NCI-H69 (cell line): Measurements from ENCODE around the gene CTU2.
A peak's percentile ranks its signal among the peaks of the same experiment; 100 is the strongest.

ENCODE experiments used
- DNase-seq: peaks from one replicate; lab custom pipeline; 2025; lab: John Stamatoyannopoulos, UW

The CTU2 gene

DNA sequence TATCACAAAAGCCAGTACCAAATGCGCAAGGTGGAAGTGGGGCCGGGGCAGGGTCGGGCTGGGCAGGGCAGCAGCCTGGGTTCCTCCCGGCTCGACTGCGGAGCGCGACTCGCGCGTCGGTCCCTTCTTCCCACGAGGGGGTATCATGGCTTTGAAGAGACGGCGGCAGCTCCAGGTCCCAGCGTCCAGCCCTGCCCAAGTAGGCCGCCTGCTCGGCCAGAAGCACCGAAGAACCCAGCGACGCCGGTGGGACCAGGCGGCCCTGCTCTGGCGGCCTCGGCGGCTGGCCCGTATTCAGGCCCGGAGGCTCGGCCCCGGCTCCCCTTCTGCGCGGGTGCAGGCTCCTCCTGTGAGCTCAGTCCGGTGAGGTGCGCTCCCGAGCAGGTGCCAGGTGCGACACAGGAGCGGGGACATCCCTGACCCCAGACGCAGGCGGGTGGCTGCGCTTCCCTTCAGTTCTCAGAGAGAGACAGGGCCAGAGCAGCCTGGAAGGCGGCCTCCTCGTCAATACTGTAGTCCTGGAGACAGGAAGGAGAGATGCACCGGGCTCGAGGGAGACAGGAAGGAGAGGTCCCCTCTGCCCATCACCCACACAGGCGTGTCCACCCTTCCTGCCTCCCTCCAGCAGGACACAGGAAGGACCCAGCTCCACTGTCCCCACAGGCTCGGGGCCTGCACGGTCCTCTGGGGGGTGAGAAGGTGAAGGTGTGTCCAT is 9.0 kb upstream of the CTU2 start:
- no peak for DNase-seq

DNA sequence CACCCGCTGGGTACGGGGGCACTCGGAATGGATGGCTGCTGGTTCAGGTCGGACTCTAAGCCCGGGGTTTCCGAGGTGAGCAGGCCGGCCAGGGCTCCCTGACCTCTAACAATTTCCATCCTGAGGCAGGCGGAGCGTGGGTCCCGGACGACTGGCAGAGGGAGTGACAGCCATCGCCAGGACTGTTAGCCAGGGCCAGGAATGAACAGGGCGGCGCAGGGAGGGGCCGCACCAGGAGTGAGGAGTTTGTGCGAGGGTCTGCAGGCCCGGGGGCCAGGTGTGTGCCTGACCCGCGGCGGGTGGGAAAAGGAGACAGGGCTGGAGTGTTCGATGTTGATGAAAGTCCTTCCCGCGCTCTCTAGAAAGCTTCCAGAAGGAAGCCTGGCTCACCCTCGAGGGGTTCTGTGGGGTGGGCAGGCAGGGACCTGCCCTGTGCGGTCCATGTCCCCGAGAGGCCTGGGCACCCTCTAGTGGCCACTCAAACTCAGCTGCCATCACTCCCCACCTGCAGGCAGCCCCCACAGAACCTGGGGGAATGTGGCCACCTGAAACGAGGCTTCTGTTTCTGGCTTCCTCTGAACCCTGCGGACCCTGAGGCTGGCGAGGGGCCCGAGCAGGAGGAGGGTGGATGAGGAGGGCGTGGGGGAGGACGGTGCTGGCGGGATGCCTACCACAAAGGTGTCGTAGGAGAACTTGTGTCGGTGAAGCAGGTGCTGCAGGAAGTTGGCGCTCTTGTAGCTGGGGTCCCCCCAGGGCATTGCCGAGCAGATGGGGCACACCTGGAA is 8.3 kb upstream of the CTU2 start:
- DNase-seq = no peak

DNA sequence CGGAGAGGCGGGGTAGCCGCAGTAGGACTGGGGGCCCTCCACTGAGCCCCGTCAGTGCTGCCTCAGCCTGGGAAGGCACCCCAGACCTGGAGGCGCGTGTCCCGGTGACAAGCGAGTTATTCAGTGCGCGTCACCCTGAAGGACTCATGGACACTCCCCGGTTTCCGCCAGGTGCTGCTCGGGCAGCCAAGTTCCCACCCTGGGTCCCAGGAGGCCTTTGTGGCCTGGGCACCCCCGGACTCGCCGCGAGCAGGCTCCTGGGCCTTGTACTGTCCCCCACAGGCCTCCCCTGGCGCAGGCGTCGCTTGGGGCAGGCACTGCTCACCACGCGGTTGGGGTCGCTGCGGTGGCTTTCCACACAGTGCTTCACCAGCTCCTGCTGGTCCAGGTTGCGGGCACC is 7.7 kb upstream of the CTU2 start:
- DNase-seq = no peak

GRCh38 chr16:88699180-88699579 is 7.1 kb upstream of the CTU2 start:
- no peak for DNase-seq

- no peak for DNase-seq
Observed at GRCh38 chr16:88700322-88700635, 6.0 kb upstream of the CTU2 start.

DNA sequence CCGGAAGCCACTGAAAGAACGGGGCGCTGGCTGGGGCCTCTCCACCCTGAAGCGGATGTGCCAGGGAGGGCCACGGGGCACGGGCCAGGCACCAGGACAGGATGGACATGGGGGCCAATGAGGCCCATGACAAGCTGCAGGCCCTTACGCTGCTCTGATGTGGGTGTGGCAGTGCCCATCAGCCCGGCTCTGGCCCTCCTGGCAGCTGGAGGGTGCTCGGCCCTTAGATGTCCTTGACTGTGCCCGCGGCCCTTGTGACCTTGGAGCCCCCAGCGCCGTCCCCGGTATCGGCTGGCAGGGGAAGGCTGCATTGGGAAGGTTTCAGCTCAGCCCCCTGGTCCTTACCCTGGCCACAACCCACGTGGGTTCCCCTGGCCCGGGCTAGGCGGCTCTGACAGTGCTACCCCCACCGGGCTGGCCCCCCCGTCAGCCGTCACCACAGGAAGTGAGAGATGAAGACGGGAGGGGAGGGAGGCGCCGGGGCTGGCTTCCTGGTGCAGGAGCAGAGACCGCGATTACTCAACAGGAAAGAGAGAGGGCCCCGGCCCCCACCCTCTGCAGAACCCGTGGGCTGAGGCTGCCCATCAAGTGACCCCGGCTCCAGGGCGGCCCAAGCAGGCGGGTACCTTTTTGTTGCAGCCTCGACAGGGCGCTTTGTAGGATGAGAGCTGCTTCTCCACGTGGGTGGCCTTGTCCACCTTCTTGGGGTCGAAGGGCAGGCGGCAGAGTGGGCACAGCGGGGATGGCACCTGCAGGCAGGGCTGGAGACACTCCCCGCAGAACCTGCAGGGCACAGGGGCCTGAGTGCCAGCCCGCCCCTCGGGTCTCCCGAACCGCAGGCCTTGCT is 5.4 kb upstream of the CTU2 start:
- no peak for DNase-seq

GRCh38 chr16:88701581-88702370 is 4.5 kb upstream of the CTU2 start:
- no peak for DNase-seq

DNA sequence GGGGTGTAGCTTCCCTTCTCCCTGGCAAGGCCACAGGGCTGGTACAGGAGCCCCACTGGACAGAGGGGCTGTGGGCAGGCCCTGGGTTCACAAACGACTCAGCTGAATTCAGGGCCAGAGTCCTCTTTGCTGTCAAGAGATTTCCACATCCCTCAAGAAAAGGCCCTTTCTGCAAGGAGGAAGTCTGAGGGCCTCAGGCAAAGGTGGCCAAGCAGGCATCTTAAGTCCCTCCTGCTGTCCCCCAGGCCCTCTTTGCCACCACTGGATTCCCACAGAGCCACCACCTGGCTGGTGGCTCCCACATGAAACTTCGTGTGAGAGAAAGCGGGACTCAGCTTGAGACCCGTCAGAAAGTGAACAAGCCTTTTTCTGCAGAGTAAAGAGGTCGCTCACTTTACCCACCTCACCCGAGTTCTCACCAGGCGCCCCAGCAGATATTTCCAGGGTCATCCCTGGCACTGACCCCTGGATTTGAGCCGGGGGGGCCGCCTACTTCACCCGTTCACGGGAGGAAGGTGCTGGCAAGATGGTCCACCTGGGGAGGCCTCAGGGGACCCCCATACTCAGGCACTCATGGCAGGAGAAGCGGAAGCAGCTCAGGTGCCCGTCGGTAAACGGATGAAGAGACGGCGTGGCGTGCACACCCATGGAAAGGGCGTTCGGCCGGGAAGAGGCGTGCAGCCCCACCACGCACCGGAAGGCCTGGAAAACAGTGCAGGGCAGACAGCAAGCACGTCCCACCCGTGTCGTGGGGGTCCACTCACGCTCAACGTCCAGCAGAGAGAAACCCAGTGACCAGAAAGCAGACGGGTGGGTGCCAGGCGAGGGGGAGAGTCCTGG is 3.7 kb upstream of the CTU2 start:
- DNase-seq = no peak

- DNase-seq = no peak
Observed at GRCh38 chr16:88703486-88704309, 2.6 kb upstream of the CTU2 start.

GRCh38 chr16:88705076-88705684 is 1.1 kb upstream of the CTU2 start:
- DNase-seq = no peak

- DNase-seq = peak; percentile 32
Observed at GRCh38 chr16:88705801-88706228, 488 bp upstream of the CTU2 start.

GRCh38 chr16:88706965-88707826 is 893 bp downstream of the CTU2 start:
- no peak for DNase-seq

DNA sequence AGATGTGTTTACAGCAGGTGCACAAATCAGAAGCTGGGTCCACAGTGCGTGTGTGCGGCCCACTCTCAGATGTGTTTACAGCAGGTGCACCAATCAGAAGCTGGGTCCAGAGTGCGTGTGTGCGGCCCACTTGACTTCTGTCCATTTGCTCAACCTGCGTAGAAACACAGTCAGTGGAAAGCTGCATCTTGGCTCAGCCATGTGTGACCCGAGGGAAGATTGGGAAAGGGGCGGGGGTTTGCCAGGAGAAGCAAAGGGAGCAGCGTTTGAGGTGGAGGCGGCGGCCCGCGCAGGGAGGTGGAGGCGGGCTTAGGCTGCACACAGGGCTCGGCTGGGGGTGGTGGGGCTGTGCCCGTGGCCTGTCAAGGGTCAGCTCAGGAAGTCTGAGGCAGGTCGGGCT is 4.3 kb downstream of the CTU2 start:
- DNase-seq = no peak

DNA sequence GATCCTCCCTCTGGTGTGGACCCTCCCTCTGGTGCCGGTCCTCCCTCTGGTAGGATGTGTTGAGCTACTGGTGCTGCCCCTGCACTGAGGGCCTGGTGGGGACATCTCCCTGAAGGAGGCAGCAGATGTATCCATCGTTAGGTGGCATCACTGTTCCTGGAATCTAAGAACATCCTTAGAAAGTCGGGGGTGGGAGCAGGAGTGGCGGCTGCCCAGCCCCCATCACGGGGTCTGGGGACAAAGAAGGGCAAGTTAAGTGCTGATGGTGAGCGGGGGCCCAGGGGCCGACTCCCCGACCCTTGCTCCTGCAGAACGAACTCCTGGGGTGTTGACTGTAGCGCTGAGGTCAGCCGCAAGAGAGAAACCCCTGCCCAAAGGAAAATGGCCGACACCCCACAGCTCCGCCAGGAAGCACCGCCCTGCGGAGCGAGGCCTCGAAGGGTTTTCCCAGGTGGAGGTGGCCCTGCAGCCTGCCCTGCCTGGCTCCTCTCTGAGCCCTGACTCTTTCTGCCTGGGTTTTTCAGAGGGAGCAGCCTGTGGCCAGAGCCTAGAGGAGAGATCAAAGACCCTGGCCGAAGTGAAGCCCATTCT is 5.5 kb downstream of the CTU2 start:
- DNase-seq = no peak

GRCh38 chr16:88712362-88712979 is 6.2 kb downstream of the CTU2 start:
- DNase-seq = no peak

- no peak for DNase-seq
Observed at GRCh38 chr16:88713054-88713453, 6.8 kb downstream of the CTU2 start.

DNA sequence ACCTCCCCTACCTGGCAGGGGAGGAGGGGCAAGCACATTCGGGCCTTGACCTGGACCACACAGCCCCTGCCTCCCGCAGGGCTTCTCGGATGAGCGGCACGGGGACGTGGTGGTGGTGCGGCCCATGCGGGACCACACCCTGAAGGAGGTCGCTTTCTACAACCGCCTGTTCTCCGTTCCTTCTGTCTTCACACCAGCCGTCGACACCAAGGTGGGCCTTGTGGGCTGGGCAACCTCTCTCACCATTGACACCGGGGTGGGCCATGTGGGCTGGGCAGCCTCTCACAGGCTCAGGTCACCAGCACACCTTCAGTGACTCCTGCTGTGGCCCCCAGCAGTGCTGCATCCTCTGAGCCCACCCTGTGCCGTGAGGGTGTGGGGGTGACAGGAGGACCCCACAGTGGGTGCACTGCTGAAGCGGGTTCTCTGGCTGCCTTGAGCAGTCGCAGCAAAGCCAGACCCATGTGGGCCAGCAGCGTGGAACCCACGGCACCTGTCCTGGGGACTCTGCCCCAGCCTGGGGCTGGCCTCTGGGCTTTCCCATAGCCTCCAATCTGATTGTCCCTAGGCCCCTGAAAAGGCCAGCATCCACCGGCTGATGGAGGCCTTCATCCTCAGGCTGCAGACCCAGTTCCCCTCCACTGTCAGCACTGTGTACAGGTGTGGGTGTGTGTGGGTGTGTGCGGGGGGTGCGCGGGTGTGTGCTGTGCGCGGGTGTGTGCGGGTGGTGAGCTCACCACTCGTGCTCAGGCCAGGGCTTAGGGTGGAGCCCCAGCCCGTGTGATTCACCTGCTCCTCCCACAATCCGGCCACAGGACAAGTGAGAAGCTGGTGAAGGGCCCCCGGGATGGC is 7.5 kb downstream of the CTU2 start:
- no peak for DNase-seq
